WERI-Rb-1 (cell line): Measurements from ENCODE around the gene KCNMA1.

Experiments used
- DNase-seq: peaks from one replicate; pipeline ENCODE4 v3.0.0-alpha.2; 2020
- H3K27ac ChIP-seq: fragments of 250-450 bp; sonication (Bioruptor Pico); 2 replicates; pipeline ENCODE4 v1.5.1; 2020; ENCODE audit warnings: mild to moderate bottlenecking, moderate library complexity
- H3K27me3 ChIP-seq: fragments of 250-450 bp; sonication (Bioruptor Pico); 2 replicates; pipeline ENCODE4 v1.5.1; 2021; ENCODE audit warnings: mild to moderate bottlenecking, low read depth, moderate library complexity; ENCODE audit not compliant: insufficient read depth, severe bottlenecking
- H3K36me3 ChIP-seq: fragments of 250-450 bp; sonication (Bioruptor Pico); 2 replicates; pipeline ENCODE4 v1.5.1; 2020; ENCODE audit warnings: mild to moderate bottlenecking, moderate library complexity
- H3K4me3 ChIP-seq: 2 replicates; pipeline ENCODE4 v1.5.1; 2011; ENCODE audit warnings: low read depth, mild to moderate bottlenecking, control low read depth, low read length
- H3K9me3 ChIP-seq: fragments of 250-450 bp; sonication (Bioruptor Pico); 2 replicates; pipeline ENCODE4 v1.5.1; 2021; ENCODE audit warnings: mild to moderate bottlenecking, moderate library complexity; ENCODE audit not compliant: severe bottlenecking
- TF ChIP-seq, protein P1 (sequence below): IDR thresholded peaks from 2 replicates; pipeline ENCODE4 v1.5.1; 2011; ENCODE audit warnings: low read depth, mild to moderate bottlenecking, control low read depth, inconsistent platforms, low read length

Gene KCNMA1

DNA sequence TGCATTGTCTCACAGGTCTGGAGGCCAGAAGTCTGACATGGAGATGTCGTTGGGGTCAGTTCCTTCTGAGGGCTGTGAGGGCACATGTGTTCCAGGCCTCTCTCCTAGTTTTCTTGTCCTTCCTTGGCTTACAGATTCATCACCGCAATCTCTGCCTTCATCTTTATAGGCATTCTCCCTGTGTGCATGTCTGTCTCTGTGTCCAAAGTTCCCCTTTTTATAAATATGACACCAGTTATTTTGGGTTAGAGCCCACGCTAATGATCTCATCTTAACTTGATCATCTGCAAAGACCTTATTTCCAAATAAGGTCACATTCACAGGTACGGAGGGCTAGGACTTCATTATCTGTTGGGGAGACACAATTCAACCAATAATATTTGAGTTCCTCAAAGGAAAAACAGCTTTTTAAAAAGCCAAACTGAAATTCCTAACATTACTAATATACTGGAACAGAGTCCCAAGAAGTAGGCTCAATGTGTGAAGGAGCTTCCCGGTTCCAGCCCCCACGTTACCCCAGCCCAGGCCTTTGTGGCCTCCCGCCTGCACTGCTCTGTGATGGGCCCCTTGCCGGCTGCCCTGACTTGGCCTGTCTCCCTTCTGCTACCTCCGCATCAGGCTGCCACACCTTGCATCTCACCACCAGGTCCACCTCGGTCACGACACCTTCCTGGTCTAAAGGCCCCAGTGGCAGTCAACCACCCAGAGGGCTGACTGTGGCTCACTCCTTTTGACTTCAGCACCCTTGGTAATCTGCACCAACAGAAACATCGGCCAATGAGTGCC is 142.7 kb downstream of the KCNMA1 start:
- H3K27ac ChIP-seq: no peak overlapping the region
- TF ChIP-seq, protein P1, sequence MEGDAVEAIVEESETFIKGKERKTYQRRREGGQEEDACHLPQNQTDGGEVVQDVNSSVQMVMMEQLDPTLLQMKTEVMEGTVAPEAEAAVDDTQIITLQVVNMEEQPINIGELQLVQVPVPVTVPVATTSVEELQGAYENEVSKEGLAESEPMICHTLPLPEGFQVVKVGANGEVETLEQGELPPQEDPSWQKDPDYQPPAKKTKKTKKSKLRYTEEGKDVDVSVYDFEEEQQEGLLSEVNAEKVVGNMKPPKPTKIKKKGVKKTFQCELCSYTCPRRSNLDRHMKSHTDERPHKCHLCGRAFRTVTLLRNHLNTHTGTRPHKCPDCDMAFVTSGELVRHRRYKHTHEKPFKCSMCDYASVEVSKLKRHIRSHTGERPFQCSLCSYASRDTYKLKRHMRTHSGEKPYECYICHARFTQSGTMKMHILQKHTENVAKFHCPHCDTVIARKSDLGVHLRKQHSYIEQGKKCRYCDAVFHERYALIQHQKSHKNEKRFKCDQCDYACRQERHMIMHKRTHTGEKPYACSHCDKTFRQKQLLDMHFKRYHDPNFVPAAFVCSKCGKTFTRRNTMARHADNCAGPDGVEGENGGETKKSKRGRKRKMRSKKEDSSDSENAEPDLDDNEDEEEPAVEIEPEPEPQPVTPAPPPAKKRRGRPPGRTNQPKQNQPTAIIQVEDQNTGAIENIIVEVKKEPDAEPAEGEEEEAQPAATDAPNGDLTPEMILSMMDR: no peak
- no peaks in the 10 kb centered on the region for H3K36me3 ChIP-seq
- no peak overlapping the region for H3K4me3 ChIP-seq
- no peaks in the 10 kb centered on the region for H3K27me3 ChIP-seq
- no peak for DNase-seq
- H3K9me3 ChIP-seq: no peaks in the 10 kb centered on the region

- TF ChIP-seq, protein P1: peak; percentile 55
- no peaks in the 10 kb centered on the region for H3K27me3 ChIP-seq
- no peak overlapping the region for H3K27ac ChIP-seq
- H3K4me3 ChIP-seq: no peak overlapping the region
- no peaks in the 10 kb centered on the region for H3K36me3 ChIP-seq
- peak; percentile 46 for DNase-seq
- no peaks in the 10 kb centered on the region for H3K9me3 ChIP-seq
Observed at GRCh38 chr10:77494327-77494726, 143.3 kb downstream of the KCNMA1 start.

GRCh38 chr10:77493851-77494261 is 143.8 kb downstream of the KCNMA1 start:
- Histone ChIP-seq H3K27me3 (no peaks in the 10 kb centered on the region), H3K36me3 (no peaks in the 10 kb centered on the region)

GRCh38 chr10:77493239-77493806 is 144.3 kb downstream of the KCNMA1 start:
- Histone ChIP-seq H3K27ac (no peak overlapping the region), H3K4me3 (no peak overlapping the region), H3K27me3 (no peaks in the 10 kb centered on the region), H3K36me3 (no peaks in the 10 kb centered on the region), H3K9me3 (no peaks in the 10 kb centered on the region)
- TF ChIP-seq, protein P1: no peak
- no peak for DNase-seq

More at GRCh38 chr10:77493851-77494261, 143.8 kb downstream of the KCNMA1 start:
- Histone ChIP-seq H3K4me3 (no peak overlapping the region), H3K27ac (no peak overlapping the region), H3K9me3 (no peaks in the 10 kb centered on the region)
- no peak for DNase-seq
- TF ChIP-seq, protein P1: no peak

DNA sequence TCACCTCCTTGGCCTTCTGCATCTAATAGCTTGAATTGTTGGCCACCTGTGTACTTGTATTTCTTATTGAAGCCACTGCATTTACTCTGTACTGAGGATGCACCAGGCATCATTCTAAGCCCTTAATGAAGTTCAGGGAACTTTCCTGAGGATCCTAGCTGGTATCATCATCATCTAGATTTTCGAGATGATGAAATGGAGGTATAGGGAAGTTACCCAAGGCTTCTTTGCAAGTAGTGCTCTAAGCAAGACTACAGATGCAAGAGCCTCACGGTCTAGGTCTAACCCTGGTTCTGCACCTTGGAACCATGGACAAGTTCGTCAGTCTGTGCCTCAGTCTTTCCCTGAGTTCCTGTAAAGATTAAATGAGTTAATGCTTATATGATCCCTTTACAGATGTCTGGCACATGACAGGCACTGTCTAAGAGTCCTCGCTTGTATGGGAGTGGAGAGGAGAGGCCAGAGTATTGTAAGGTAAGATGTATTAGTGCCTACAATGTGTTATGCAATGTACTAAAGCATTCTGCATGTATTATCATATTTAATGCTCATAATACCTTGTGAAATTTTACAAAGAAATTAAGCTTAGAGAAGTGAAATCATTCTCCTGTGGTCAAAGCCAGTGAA is 145.1 kb downstream of the KCNMA1 start:
- no peak overlapping the region for H3K27ac ChIP-seq
- H3K36me3 ChIP-seq: no peaks in the 10 kb centered on the region
- TF ChIP-seq, protein P1: no peak
- H3K9me3 ChIP-seq: no peaks in the 10 kb centered on the region
- no peak overlapping the region for H3K4me3 ChIP-seq
- DNase-seq: no peak
- H3K27me3 ChIP-seq: no peaks in the 10 kb centered on the region
